A549 (cell line): ENCODE measurements around the gene TMEM200A.

Source experiments
- CHD4 ChIP-seq: fragments of 200-600 bp; sonication (generic); IDR thresholded peaks from 2 replicates; pipeline ENCODE4 v1.6.1; 2016; ENCODE audit warnings: antibody characterized with exemption, mild to moderate bottlenecking, borderline replicate concordance
- CTCF ChIP-seq: fragments of >200 bp; sonication (Bioruptor Twin); formaldehyde crosslinking; IDR thresholded peaks from 3 replicates; pipeline ENCODE4 v1.5.1; 2016
- FOXS1 ChIP-seq: fragments of 250-450 bp; sonication (Bioruptor Pico); IDR thresholded peaks from 2 replicates; pipeline ENCODE4 v1.5.0; 2020; ENCODE audit warnings: mild to moderate bottlenecking, moderate library complexity
- JUN ChIP-seq, 2 experiments: fragments of >200 bp; sonication (Bioruptor Twin); formaldehyde crosslinking; IDR thresholded peaks; 2 replicates in 1 of 2; 3 replicates in 1 of 2; pipeline ENCODE4 v1.6.1; 2016 to 2017
- JUNB ChIP-seq: fragments of >200 bp; sonication (Bioruptor Twin); formaldehyde crosslinking; IDR thresholded peaks from 2 replicates; pipeline ENCODE4 v1.6.1; 2016
- MAX ChIP-seq: IDR thresholded peaks from 2 replicates; pipeline ENCODE4 v1.6.1; 2012
- REST ChIP-seq: fragments of 200-600 bp; sonication (generic); IDR thresholded peaks from 2 replicates; pipeline ENCODE4 v1.6.1; 2016; ENCODE audit warnings: antibody characterized with exemption, mild to moderate bottlenecking, moderate library complexity
- TF ChIP-seq, protein P1 (sequence below): fragments of 250-450 bp; sonication (Bioruptor Pico); IDR thresholded peaks from 2 replicates; pipeline ENCODE4 v1.5.0; 2021; ENCODE audit warnings: mild to moderate bottlenecking, moderate library complexity, borderline replicate concordance

GRCh38 chr6:130452336-130452735 lies 86.5 kb downstream of the TMEM200A start:
- TF ChIP-seq JUN (IDR thresholded peaks at IDR 0.05) (no peak), FOXS1 (CRISPR knock-in tag) (no peak), REST (no peak), JUNB (no peak), CTCF (no peak), MAX (no peak), CHD4 (no peak)
- TF ChIP-seq, protein P1, sequence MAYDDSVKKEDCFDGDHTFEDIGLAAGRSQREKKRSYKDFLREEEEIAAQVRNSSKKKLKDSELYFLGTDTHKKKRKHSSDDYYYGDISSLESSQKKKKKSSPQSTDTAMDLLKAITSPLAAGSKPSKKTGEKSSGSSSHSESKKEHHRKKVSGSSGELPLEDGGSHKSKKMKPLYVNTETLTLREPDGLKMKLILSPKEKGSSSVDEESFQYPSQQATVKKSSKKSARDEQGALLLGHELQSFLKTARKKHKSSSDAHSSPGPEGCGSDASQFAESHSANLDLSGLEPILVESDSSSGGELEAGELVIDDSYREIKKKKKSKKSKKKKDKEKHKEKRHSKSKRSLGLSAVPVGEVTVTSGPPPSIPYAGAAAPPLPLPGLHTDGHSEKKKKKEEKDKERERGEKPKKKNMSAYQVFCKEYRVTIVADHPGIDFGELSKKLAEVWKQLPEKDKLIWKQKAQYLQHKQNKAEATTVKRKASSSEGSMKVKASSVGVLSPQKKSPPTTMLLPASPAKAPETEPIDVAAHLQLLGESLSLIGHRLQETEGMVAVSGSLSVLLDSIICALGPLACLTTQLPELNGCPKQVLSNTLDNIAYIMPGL = no peak
